Thyroid gland (tissue), 4 donors: ENCODE data around the gene TPGS2. TPM values are rescaled to one million over a fixed set of nuclear protein-coding genes. Genes with fewer than 3 reads are reported as not detected.
"Not testable (repeated sequence)": the region's sequence is repeated elsewhere in the genome, so short reads cannot be mapped to it uniquely, and the experiment has no call there.

Source experiments
- DNase-seq, 2 donors: peaks; one replicate each; pipeline ENCODE4 v3.0.0-alpha.2; 2019
- H3K27ac ChIP-seq, 3 donors: fragments of 200-600 bp; sonication (generic); 1 replicate in 2 of 3; 2 replicates in 1 of 3; pipeline ENCODE4 v1.5.1; 2016 to 2019; ENCODE audit warnings: mild to moderate bottlenecking in 1 of 3, moderate library complexity in 1 of 3
- H3K27me3 ChIP-seq: fragments of 200-600 bp; sonication (generic); one replicate; pipeline ENCODE4 v1.5.1; 2019
- H3K36me3 ChIP-seq, 2 donors: fragments of 200-600 bp; sonication (generic); one replicate each; pipeline ENCODE4 v1.5.1; 2016 to 2019
- H3K4me1 ChIP-seq, 2 donors: fragments of 200-600 bp; sonication (generic); one replicate each; pipeline ENCODE4 v1.5.1; 2017 to 2019
- H3K4me3 ChIP-seq, 3 donors: fragments of 200-600 bp; sonication (generic); replicated peaks in 1 of 3; 1 replicate in 2 of 3; 2 replicates in 1 of 3; pipeline ENCODE4 v1.5.1; 2016; ENCODE audit warnings: mild to moderate bottlenecking in 1 of 3
- H3K9me3 ChIP-seq: fragments of 200-600 bp; sonication (generic); one replicate; pipeline ENCODE4 v1.5.1; 2017
- POLR2A ChIP-seq, 2 donors: fragments of 450-650 bp; IDR thresholded peaks; one replicate each; pipeline ENCODE4 v1.6.1; 2017; ENCODE audit warnings: antibody characterized with exemption in 2 of 2, mild to moderate bottlenecking in 2 of 2, moderate library complexity in 1 of 2
- whole genome bisulfite sequencing, 2 donors: methylation state at CpG; one replicate each; pipeline ENCODE4 v1.1.5; 2017; 5-methylcytosine and 5-hydroxymethylcytosine counted together
- intact Hi-C: fragments of 100-400 bp; cut with DNase I; formaldehyde crosslinking; loops from one replicate; pipeline ENCODE4 v1.15.1; 2023
- total RNA-seq, 4 donors: library from RNA; depleted of rRNA; stranded (reverse); fragments of >200 nt; gene quantifications; one replicate each; pipeline ENCODE4 v1.2.3, GENCODE V29; 2016
- TF ChIP-seq, protein P1 (sequence below), 6 experiments: fragments of 200-600 bp in 3 of 6; fragments of 450-650 bp in 3 of 6; sonication (generic) in 3 of 6; IDR thresholded peaks; one replicate each; pipeline ENCODE4 v1.5.1; 2016 to 2019; ENCODE audit warnings: antibody characterized with exemption in 6 of 6, mild to moderate bottlenecking in 2 of 6, inconsistent platforms in 1 of 6, moderate library complexity in 1 of 6

TPGS2 gene
- total RNA-seq, 4 donors from 2014 or later: 95.1 to 180 (median 142) TPM

- DNase-seq: no peak
- Histone ChIP-seq H3K4me1 (peaks cover 3 to 8% of the 10 kb centered on the region in 2 donors), H3K27ac (no peak overlapping the region), H3K27me3 (no peaks in the 10 kb centered on the region), H3K4me3 (no peak overlapping the region), H3K9me3 (no peaks in the 10 kb centered on the region), H3K36me3 (peaks cover 0 to 5% of the 10 kb centered on the region in 2 donors)
- no peak for TF ChIP-seq POLR2A (IDR thresholded peaks at IDR 0.05)
- TF ChIP-seq, protein P1, sequence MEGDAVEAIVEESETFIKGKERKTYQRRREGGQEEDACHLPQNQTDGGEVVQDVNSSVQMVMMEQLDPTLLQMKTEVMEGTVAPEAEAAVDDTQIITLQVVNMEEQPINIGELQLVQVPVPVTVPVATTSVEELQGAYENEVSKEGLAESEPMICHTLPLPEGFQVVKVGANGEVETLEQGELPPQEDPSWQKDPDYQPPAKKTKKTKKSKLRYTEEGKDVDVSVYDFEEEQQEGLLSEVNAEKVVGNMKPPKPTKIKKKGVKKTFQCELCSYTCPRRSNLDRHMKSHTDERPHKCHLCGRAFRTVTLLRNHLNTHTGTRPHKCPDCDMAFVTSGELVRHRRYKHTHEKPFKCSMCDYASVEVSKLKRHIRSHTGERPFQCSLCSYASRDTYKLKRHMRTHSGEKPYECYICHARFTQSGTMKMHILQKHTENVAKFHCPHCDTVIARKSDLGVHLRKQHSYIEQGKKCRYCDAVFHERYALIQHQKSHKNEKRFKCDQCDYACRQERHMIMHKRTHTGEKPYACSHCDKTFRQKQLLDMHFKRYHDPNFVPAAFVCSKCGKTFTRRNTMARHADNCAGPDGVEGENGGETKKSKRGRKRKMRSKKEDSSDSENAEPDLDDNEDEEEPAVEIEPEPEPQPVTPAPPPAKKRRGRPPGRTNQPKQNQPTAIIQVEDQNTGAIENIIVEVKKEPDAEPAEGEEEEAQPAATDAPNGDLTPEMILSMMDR (IDR thresholded peaks at IDR 0.05): no peak
- WGBS, 2 donors: 89 to 91% methylated on average over 1 of the region's 1 CpG
- intact Hi-C loops: no loop called here
These were observed 11.8 kb downstream of the TPGS2 start for GRCh38 chr18:36817039-36817438.

- H3K27ac ChIP-seq, H3K4me1 ChIP-seq, H3K9me3 ChIP-seq, H3K27me3 ChIP-seq, H3K4me3 ChIP-seq, intact Hi-C loops, H3K36me3 ChIP-seq, DNase-seq: not testable (repeated sequence)
These were observed 12.7 kb downstream of the TPGS2 start for GRCh38 chr18:36816096-36816495.

- Histone ChIP-seq H3K36me3 (peaks cover 0 to 5% of the 10 kb centered on the region in 2 donors), H3K27me3 (no peaks in the 10 kb centered on the region), H3K27ac (no peak overlapping the region), H3K9me3 (no peaks in the 10 kb centered on the region), H3K4me1 (peaks cover 3 to 8% of the 10 kb centered on the region in 2 donors), H3K4me3 (no peak overlapping the region)
- WGBS, 2 donors: 0 to 29% methylated on average over 1 of the region's 1 CpG
- peak; percentile 22 to 35 for DNase-seq
- intact Hi-C loops: no loop called here
- no peak for TF ChIP-seq POLR2A (IDR thresholded peaks at IDR 0.05)
- TF ChIP-seq, protein P1 (IDR thresholded peaks at IDR 0.05): no peak
These were observed 13.8 kb downstream of the TPGS2 start for GRCh38 chr18:36814994-36815393.

GRCh38 chr18:36813824-36814223 is 15.0 kb downstream of the TPGS2 start:
- Histone ChIP-seq H3K4me3 (no peak overlapping the region), H3K4me1 (peaks cover 3 to 8% of the 10 kb centered on the region in 2 donors), H3K9me3 (no peaks in the 10 kb centered on the region), H3K27me3 (no peaks in the 10 kb centered on the region), H3K36me3 (peaks cover 0 to 5% of the 10 kb centered on the region in 2 donors), H3K27ac (no peak overlapping the region)
- WGBS, 2 donors: 87 to 88% methylated on average over 3 of the region's 3 CpGs
- TF ChIP-seq POLR2A (IDR thresholded peaks at IDR 0.05): no peak
- TF ChIP-seq, protein P1 (IDR thresholded peaks at IDR 0.05): no peak
- intact Hi-C loops: no loop called here
- DNase-seq: no peak

- H3K4me1 ChIP-seq: peaks cover 3 to 8% of the 10 kb centered on the region in 2 donors
- intact Hi-C loops: no loop called here
- DNase-seq: no peak
- peaks cover 0 to under 1% of the 10 kb centered on the region in 2 donors for H3K36me3 ChIP-seq
- no peak overlapping the region for H3K4me3 ChIP-seq
- 94% methylated on average over 4 of the region's 4 CpGs for WGBS, 2 donors
- no peaks in the 10 kb centered on the region for H3K9me3 ChIP-seq
- H3K27ac ChIP-seq: no peak overlapping the region
- TF ChIP-seq POLR2A (IDR thresholded peaks at IDR 0.05): no peak
- TF ChIP-seq, protein P1 (IDR thresholded peaks at IDR 0.05): no peak
- no peaks in the 10 kb centered on the region for H3K27me3 ChIP-seq
These were observed 15.6 kb downstream of the TPGS2 start for GRCh38 chr18:36813101-36813775.
